NCI-H345 (cell line): ENCODE measurements around the gene FGFRL1.
A peak's percentile ranks its signal among the peaks of the same experiment; 100 is the strongest.
"Not testable (repeated sequence)": the region's sequence is repeated elsewhere in the genome, so short reads cannot be mapped to it uniquely, and the experiment has no call there.

Source experiments
- DNase-seq: peaks from one replicate; lab custom pipeline; 2025; lab: John Stamatoyannopoulos, UW

Gene FGFRL1

GRCh38 chr4:1053080-1053661 lies 41.7 kb downstream of the FGFRL1 start:
- DNase-seq, result peak; percentile 3

DNA sequence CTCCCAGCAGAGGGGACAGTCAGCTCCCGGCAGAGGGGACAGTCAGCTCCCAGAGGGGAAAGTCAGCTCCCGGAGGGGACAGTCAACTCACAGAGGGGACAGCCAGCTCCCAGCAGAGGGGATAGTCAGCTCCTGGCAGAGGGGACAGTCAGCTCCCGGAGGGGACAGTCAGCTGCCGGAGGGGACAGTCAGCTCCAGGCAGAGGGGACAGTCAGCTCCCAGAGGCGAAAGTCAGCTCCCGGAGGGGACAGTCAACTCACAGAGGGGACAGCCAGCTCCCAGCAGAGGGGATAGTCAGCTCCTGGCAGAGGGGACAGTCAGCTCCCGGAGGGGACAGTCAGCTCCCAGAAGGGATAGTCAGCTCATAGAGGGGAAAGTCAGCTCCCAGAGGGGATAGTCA lies 42.5 kb downstream of the FGFRL1 start:
- not testable (repeated sequence) for DNase-seq

GRCh38 chr4:1054696-1055242 lies 43.3 kb downstream of the FGFRL1 start:
- not testable (repeated sequence) for DNase-seq

GRCh38 chr4:1055243-1055701 lies 43.8 kb downstream of the FGFRL1 start:
- not testable (repeated sequence) for DNase-seq

GRCh38 chr4:1055721-1056590 lies 44.5 kb downstream of the FGFRL1 start:
- DNase-seq, result no peak

DNA sequence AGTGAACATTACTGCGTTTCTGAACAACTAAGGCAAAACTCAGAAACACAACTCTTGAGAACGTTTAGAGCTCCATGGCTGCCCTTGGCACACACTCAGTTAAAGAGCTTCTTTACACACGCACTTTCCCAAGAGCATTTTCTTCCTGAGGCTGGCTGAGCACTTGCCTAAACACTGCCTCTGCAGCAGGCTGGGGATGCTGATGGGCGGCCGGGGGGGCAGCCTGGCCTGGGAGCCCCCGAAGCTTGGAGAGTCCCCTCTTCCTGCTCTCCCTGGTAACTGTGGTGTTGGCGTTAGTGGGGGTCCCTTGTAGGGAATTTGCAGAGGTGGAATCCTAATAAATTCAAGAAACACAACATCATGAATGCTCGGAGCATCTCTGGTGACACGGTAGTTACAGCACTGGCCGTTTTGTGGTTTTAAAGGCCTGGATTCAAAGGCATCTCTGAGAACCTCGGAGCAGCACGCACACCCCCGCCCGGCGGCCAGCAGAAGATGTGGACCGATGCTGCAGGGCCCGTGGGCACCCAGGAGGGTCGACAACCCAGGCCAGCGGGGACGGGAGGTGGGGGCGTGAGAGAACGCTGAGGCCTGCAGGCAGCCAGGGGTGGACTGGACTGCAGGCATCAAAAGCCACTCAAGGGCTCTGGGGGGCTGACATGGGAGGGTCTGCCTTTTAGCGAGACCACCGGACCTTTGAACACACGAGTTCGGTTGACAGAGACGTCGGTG lies 45.4 kb downstream of the FGFRL1 start:
- DNase-seq, result no peak

DNA sequence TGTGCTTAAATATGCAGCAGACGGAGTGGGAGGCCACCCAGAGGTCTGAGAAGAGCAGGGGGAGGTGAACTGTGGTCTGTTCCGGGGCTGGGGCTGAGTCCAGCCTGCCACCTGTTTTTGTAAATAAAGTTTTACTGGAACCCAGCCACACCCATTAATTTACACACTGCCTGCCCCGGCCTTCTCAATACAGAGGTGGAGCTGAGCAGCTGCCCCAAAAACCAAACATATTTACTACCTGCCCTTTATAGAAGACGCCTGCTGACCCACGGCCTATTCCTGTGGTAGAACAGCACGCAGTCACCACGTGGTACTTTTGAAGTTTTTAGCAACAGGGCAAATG lies 45.9 kb downstream of the FGFRL1 start:
- DNase-seq, result no peak

DNA sequence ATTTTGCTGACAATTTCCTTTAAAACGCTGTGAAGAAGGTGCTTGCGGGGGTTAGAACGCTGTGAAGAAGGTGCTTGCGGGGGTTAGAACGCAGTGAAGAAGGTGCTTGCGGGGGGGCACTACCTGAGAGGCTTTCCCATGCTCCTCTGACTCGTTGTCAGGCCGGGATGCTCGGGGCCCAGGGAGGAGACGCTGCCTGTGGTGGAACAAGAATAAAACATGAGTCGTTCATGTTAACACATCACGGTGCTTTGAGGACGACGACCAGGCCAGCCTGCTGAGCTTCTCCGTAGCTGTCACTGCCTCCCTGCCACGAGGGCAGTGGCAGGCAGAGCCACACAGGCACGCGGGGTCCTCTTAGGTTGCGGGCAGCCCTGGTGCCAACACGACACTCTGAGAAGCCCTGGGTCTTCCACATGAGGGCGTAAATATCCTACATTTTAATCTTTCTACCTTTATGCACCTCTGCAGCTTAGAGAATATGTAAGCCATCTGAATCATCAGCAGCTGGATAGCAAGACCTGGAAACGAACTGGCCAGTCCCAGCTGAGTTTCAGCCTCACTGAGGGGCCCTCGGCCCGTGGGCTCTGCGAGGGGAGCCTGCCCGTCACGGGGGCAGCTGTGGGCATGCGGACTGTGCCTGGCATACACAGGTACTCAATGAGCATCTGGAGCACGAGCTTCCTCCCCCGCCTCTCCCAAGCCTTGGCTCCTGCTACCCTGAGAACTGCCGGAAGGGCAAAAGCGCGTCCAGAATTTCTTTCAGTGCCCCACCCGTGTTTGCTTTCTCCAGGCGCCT lies 47.0 kb downstream of the FGFRL1 start:
- DNase-seq, result no peak

- no peak for DNase-seq
Measured at GRCh38 chr4:1058997-1059665, 47.7 kb downstream of the FGFRL1 start.

DNA sequence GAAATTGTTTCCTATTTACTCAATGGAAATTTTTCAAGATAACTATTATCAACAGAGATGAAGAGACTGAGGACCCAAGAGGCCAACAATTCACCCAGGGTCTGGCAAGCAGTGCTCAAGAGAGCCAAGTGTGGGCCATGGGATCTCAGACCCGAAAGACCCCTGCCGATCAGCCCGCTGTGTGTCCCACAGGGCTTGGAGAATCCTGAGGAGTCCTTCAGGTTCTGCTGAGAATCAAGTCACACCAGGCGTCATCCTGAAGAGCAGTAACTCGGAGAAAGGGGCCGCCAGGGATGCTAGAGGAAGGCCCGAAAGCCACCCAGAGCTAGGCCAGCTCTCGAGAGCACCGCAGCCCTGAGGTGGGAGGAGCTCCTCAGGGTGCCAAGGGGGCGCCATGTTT lies 48.7 kb downstream of the FGFRL1 start:
- DNase-seq, result no peak

GRCh38 chr4:1060621-1061020 lies 49.2 kb downstream of the FGFRL1 start:
- no peak for DNase-seq

GRCh38 chr4:1061056-1061700 lies 49.8 kb downstream of the FGFRL1 start:
- no peak for DNase-seq

DNA sequence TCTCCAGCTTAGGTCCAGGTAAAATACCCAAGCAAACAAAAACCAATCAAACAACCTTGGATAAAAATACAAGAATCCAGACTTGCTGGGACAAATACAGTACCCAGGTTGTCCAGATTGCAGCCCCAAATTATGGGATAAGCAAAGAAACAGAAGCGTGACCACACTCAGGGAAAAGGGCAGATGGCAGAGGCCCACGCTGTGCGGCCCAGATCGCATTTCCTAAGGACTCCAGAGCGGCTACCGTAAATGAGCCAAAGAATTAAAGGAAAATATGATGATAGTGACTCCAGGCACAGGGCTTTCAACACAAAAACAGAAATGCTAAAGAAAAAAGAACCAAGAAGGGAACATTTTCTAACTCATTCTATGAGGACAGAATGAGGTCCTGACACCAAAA lies 50.3 kb downstream of the FGFRL1 start:
- DNase-seq, result no peak

GRCh38 chr4:1062419-1062818 lies 51.0 kb downstream of the FGFRL1 start:
- DNase-seq, result no peak

DNA sequence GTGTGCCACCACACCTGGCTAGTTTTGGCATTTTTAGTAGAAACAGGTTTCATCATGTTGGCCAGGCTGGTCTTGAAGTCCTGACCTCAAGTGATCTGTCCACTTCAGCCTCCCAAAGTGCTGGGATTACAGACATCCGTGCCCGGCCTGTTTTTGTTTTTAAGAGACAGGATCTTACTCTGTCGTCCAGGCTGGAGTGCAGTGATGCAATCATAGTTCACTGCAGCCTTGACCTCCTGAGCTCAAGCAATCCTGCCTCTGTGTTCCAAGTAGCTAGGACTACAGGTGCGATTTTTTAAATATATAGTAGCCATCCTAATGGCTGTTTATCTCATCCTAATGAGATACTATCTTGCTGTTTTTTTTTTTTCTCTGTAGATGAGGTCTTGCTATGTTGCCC lies 54.3 kb downstream of the FGFRL1 start:
- DNase-seq, result no peak

GRCh38 chr4:1069394-1069793 lies 58.0 kb downstream of the FGFRL1 start:
- no peak for DNase-seq

DNA sequence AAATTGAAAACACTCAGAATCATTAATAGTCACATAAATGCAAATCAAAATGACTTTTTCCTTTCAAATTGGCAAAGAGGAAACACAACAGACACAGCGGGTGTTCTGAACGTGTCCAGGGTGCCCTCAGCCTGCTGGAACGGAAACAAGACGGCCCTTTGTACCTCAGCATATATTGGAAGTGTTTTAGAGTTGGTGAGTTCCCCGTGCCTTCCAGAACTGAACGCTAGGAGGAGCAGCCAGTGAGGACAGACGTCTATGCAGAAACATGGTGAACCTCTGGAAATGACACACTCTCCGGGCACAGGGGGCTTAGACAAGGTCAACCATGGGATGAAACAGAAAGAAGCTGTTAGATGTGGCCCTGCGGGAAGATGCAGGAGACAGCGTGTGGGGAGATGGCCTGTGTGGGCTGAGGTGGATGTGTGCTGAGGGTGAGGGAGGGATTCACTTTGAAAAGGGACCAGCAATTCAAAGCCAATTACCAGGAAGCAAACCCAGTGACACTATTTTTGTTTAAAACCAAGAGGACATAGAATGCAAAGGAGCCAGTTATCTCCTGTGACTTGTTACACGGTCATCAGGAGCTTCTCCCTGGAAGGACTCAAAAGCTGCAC lies 61.5 kb downstream of the FGFRL1 start:
- DNase-seq, result no peak

DNA sequence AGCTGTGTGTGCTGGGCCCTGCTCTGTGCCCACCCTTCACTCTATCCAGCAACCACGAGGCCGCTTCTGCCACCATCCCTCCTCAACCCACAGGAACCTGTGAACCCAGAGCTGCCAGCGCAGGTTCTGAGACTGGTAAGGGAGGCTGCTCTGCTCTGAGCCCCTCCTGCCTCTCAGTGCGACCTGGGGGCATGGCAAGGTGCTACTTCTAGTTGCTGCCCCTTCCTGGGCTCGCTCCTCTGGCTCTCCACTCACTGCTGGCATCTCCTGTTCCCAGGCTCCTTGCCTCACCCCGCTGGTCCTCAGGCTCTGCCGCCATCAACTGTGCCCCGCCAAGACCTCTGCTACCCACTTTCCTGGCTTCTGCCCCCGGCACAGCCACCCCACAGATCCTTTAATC lies 62.7 kb downstream of the FGFRL1 start:
- no peak for DNase-seq

GRCh38 chr4:1075225-1075624 lies 63.8 kb downstream of the FGFRL1 start:
- DNase-seq, result no peak
